Stomach (tissue), 9 donors: ENCODE measurements around the gene COL4A2. TPM values are rescaled to one million over a fixed set of nuclear protein-coding genes. Genes with fewer than 3 reads are reported as not detected.
"Not testable (repeated sequence)": the region's sequence is repeated elsewhere in the genome, so short reads cannot be mapped to it uniquely, and the experiment has no call there.

Source experiments
- DNase-seq, 2 donors: peaks; one replicate each; pipeline versions ENCODE4 v3.0.0 to v3.0.0-alpha.2; 2013 to 2019
- H3K27ac ChIP-seq, 5 donors: fragments of 200-600 bp in 4 of 5; sonication (generic) in 4 of 5; one replicate each; pipeline ENCODE4 v1.5.1; 2013 to 2019; ENCODE audit warnings: mild to moderate bottlenecking in 1 of 5, moderate library complexity in 1 of 5
- H3K27me3 ChIP-seq, 3 donors: fragments of 200-600 bp; sonication (generic); one replicate each; pipeline ENCODE4 v1.5.1; 2017 to 2019; ENCODE audit warnings: mixed run types in 1 of 3
- H3K36me3 ChIP-seq, 4 donors: fragments of 200-600 bp; sonication (generic); 1 replicate in 3 of 4; 2 replicates in 1 of 4; pipeline ENCODE4 v1.5.1; 2016 to 2019
- H3K4me1 ChIP-seq, 4 donors: fragments of 200-600 bp; sonication (generic); one replicate each; pipeline ENCODE4 v1.5.1; 2016 to 2019
- H3K4me3 ChIP-seq, 4 donors: fragments of 200-600 bp; sonication (generic) in 3 of 4; one replicate each; pipeline ENCODE4 v1.5.1; 2016 to 2019; ENCODE audit warnings: mild to moderate bottlenecking in 1 of 4
- H3K9me3 ChIP-seq, 4 donors: fragments of 200-600 bp; sonication (generic); one replicate each; pipeline ENCODE4 v1.5.1; 2016 to 2019
- CTCF ChIP-seq, 7 experiments: fragments of 450-650 bp in 4 of 7; fragments of 200-600 bp in 3 of 7; sonication (generic) in 3 of 7; IDR thresholded peaks; one replicate each; pipeline ENCODE4 v1.5.1; 2016 to 2019; ENCODE audit warnings: antibody characterized with exemption in 7 of 7, control low read depth in 2 of 7, mild to moderate bottlenecking in 1 of 7
- EP300 ChIP-seq: sonication (generic); formaldehyde crosslinking; IDR thresholded peaks from one replicate; pipeline ENCODE4 v1.6.1; 2017; ENCODE audit warnings: antibody characterized with exemption
- POLR2A ChIP-seq, 4 donors: fragments of 450-650 bp; IDR thresholded peaks; one replicate each; pipeline ENCODE4 v1.6.1; 2016; ENCODE audit warnings: antibody characterized with exemption in 4 of 4, control low read depth in 2 of 4, mild to moderate bottlenecking in 1 of 4, moderate library complexity in 1 of 4
- POLR2AphosphoS5 ChIP-seq, 3 donors: sonication (generic); formaldehyde crosslinking; IDR thresholded peaks; one replicate each; pipeline ENCODE4 v1.6.1; 2016; ENCODE audit warnings: antibody characterized with exemption in 3 of 3
- WGBS, 5 donors: extraction: QIAGEN DNeasy Blood & Tissue Kit in 3 of 5; methylation state at CpG; one replicate each; pipeline versions ENCODE4 v1.1.5 to v1.1.7; 2013 to 2018; 5-methylcytosine and 5-hydroxymethylcytosine counted together
- intact Hi-C: fragments of 100-400 bp; cut with DNase I; formaldehyde crosslinking; loops from one replicate; pipeline ENCODE4 v1.15.1; 2023; ENCODE audit warnings: low total_unique reads
- polyA plus RNA-seq, 3 donors: library from polyadenylated mRNA; stranded (reverse); fragments of 200-250 nt; gene quantifications; one replicate each; pipeline ENCODE4 v1.2.3, GENCODE V29; 2013
- total RNA-seq, 5 donors: library from RNA; depleted of rRNA; stranded (reverse); fragments of >200 nt; gene quantifications; one replicate each; pipeline versions ENCODE4 v1.1.0 to v1.2.3, GENCODE V29; 2014 to 2016
- donor health status: healthy with polysubstance abuse.
- donor health status: Bipolar disorder and iron deficiency.
- donor health status: healthy.

Gene COL4A2
- total and polyA plus RNA-seq, 8 donors, result 24.0 to 531 (median 214) TPM

DNA sequence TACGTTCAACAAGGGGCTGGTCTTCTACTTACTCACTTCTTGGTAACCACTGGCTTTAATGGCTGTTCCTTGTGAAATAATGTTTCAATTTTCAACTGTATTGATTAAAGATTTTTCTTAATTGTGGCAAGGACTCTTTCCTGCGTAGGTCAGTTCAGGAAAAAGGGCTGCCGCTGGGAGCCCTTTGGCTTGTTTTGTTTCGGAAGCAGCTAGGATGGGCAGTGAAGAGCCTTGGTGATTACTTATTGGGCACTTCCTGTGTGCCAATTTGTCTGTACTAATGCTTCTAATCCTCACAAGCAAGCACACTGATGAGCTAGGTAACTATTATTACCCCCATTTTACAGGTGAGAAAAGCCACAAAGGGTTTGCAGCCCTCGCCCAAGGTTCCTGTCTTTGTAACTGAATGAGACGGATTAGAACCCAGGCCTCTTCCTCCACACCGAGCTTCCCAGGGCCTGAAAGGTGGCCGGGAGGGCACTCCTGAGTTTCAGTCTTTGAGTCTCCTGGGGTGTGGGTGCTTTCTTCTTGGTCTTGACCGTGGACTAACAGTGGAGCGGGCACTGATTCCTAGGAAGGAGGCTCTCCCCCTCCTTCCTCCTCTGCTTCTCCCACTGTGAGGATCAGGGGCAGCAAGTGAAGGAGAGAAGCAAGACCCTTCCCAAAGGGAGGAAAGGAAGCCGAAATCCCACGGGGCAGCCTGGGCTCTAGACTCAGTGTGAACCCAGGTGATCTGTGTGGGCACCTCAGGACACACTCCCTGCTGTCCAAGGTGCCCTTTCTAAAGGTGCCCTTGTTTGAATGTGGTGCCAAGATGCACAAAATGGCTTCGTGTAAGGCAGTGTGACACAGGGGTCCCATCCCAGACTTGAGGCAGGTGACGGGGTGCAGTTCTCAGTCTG lies 3.7 kb downstream of the COL4A2 start:
- no peak for TF ChIP-seq CTCF (IDR thresholded peaks at IDR 0.05)
- TF ChIP-seq POLR2AphosphoS5 (IDR thresholded peaks at IDR 0.05), result no peak
- TF ChIP-seq EP300, result no peak
- no peak for TF ChIP-seq POLR2A (IDR thresholded peaks at IDR 0.05)
- H3K9me3 ChIP-seq, result no peaks in the 10 kb centered on the region
- peaks cover 24 to 92% (median 64%) of the 10 kb centered on the region in 4 donors for H3K4me1 ChIP-seq
- WGBS, 5 donors, result 57 to 79% (median 72%) methylated on average over 13 to 14 of the region's 14 CpGs
- DNase-seq, result no peak
- intact Hi-C loops, result no loop called here
- H3K27me3 ChIP-seq, result peaks cover 0 to 65% (median 40%) of the 10 kb centered on the region in 3 donors
- H3K36me3 ChIP-seq, result peaks cover 0 to 16% (median 0%) of the 10 kb centered on the region in 4 donors
- peak overlapping the region; percentile 24 to 86 (median 72) for H3K4me3 ChIP-seq
- H3K27ac ChIP-seq, result peak overlapping the region in 4 of 5 donors; percentile 92 to 97 (median 94)

- Histone ChIP-seq H3K27ac (peak overlapping the region in 4 of 5 donors; percentile 92 to 97 (median 94)), H3K4me1 (peaks cover 24 to 92% (median 66%) of the 10 kb centered on the region in 4 donors)
- intact Hi-C loops, result no loop called here
These were observed 4.6 kb downstream of the COL4A2 start for GRCh38 chr13:110311443-110312338.

DNA sequence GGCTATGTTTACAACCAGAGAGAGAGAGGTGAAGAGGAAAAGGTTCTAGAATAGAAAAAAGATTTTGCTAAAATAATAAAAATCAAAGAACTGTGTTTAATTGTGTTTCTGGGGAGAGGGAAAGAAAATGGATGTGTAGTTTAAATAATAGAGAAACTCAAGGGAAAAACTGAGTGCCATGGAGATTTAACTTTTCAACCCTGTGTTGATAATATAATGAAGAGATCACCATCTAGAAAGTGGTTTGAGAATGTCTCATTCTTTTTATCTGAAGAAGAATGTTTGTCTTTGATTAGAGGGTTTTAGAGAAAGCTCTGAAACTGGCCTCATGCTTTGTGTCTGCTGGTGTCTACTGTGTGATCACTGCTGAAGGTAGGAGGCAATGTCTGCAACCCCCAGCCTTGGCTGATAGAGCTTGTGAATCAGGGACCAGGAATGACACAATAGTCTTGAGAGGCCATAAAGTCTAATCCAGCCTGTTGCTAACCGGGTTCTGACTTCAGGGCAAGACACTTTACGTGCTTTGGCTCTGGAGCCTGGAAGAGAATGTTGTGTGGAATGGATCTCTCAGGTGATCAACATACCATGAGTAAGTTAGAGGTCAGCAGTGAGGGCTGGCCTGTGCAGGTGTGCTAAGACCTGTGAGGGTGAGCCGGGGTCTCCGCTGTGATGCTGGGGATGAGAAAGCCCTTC lies 5.4 kb downstream of the COL4A2 start:
- peaks cover 24 to 90% (median 62%) of the 10 kb centered on the region in 4 donors for H3K4me1 ChIP-seq
- 56 to 78% (median 73%) methylated on average over 3 to 4 of the region's 4 CpGs for WGBS, 5 donors
- TF ChIP-seq POLR2A (IDR thresholded peaks at IDR 0.05) (no peak), CTCF (IDR thresholded peaks at IDR 0.05) (no peak), EP300 (no peak), POLR2AphosphoS5 (IDR thresholded peaks at IDR 0.05) (peak; percentile 52 to 78 (median 70))
- no peak for DNase-seq
- H3K27ac ChIP-seq, result peak overlapping the region in 4 of 5 donors; percentile 92 to 97 (median 94)
- intact Hi-C loops, result no loop called here
- H3K9me3 ChIP-seq, result no peaks in the 10 kb centered on the region
- peak overlapping the region in 2 of 4 donors; percentile 67 to 86 for H3K4me3 ChIP-seq
- peaks cover 0 to 32% (median 9%) of the 10 kb centered on the region in 4 donors for H3K36me3 ChIP-seq
- H3K27me3 ChIP-seq, result peaks cover 0 to 48% (median 25%) of the 10 kb centered on the region in 3 donors

More at GRCh38 chr13:110311443-110312338, 4.6 kb downstream of the COL4A2 start:
- no peaks in the 10 kb centered on the region for H3K9me3 ChIP-seq
- H3K36me3 ChIP-seq, result peaks cover 0 to 24% (median 3%) of the 10 kb centered on the region in 4 donors
- 37 to 71% (median 61%) methylated on average over 21 to 30 of the region's 30 CpGs for WGBS, 5 donors
- TF ChIP-seq POLR2A (IDR thresholded peaks at IDR 0.05) (no peak), EP300 (no peak), CTCF (IDR thresholded peaks at IDR 0.05) (no peak), POLR2AphosphoS5 (IDR thresholded peaks at IDR 0.05) (no peak)
- H3K4me3 ChIP-seq, result peak overlapping the region; percentile 24 to 86 (median 72)
- peaks cover 0 to 56% (median 33%) of the 10 kb centered on the region in 3 donors for H3K27me3 ChIP-seq
- no peak for DNase-seq

GRCh38 chr13:110313261-110313660 lies 6.2 kb downstream of the COL4A2 start:
- peaks cover 24 to 83% (median 58%) of the 10 kb centered on the region in 4 donors for H3K4me1 ChIP-seq
- DNase-seq, H3K9me3 ChIP-seq, intact Hi-C loops: not testable (repeated sequence)
- H3K4me3 ChIP-seq, result peak overlapping the region in 1 of 4 donors; percentile 3
- H3K36me3 ChIP-seq, result peaks cover 0 to 33% (median 9%) of the 10 kb centered on the region in 4 donors
- H3K27ac ChIP-seq, result peak overlapping the region in 4 of 5 donors; percentile 92 to 97 (median 94)
- WGBS, 5 donors, result 82 to 94% (median 88%) methylated on average over 11 to 22 of the region's 29 CpGs
- peaks cover 0 to 40% (median 17%) of the 10 kb centered on the region in 3 donors for H3K27me3 ChIP-seq

DNA sequence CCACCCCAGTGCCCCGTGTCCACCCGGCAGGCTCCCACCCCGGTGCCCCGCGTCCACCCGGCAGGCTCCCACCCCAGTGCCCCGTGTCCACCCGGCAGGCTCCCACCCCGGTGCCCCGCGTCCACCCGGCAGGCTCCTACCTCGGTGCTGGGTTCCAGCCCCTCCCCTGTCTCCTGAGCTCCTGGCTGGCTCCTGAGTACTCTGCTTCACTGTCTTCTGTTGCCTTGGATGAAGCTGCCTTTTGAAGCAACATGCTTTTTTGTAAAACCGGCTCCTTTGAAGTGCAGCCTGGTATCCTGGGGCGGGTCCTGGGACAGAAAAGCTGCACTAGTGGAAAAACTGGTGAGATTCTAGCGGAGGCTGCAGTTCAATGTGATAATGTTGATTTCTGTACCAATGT lies 6.6 kb downstream of the COL4A2 start:
- 54 to 82% (median 59%) methylated on average over 3 to 10 of the region's 16 CpGs for WGBS, 5 donors
- Histone ChIP-seq H3K4me3 (peak overlapping the region in 2 of 4 donors; percentile 8 to 17), H3K4me1 (peaks cover 22 to 81% (median 54%) of the 10 kb centered on the region in 4 donors), H3K27me3 (peaks cover 0 to 36% (median 12%) of the 10 kb centered on the region in 3 donors), H3K36me3 (peaks cover 0 to 33% (median 9%) of the 10 kb centered on the region in 4 donors), H3K27ac (peak overlapping the region in 4 of 5 donors; percentile 14 to 74 (median 48))
- intact Hi-C loops, DNase-seq, H3K9me3 ChIP-seq: not testable (repeated sequence)
